ENCODE data around the gene SLC25A39. TPM values are rescaled to one million over a fixed set of nuclear protein-coding genes. Genes with fewer than 3 reads are reported as not detected.

SLC25A39 gene
- total and polyA plus RNA-seq, 2 of the 4 experiments (the other 2 are of a cell fraction): 49.1 to 99.7 TPM

DNA sequence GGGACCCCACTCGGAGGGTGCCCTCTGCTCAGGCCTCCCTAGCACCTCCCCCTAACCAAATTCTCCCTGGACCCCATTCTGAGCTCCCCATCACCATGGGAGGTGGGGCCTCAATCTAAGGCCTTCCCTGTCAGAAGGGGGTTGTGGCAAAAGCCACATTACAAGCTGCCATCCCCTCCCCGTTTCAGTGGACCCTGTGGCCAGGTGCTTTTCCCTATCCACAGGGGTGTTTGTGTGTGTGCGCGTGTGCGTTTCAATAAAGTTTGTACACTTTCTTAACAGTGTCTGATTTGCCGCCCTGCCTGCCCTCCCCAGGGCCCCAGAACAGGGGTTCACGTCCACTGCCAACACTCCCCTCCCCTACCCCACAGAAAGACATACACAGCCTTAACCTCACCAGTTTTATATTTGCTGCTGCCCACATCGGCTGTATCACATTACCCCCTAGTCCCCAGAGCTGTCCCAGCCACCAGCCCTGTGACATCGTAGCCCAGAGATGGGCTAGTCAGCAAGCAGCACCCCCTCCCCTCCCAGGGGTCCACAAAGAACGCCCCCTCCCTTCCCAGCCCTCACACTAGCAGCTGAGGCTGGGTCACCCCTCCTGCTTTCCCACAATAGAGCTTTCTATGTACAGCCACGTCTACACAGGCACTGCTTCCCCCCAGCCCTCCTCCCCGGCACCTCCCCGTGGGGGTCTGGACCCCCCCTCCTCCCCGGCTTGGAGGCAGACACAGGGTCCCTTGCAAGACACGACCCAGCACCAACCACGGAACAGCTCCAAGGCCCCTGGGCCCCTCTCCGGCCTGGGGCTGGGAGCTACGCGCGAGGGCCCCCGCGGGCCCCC, 28.4 kb upstream of the SLC25A39 start:
- Histone ChIP-seq H3K9me3 (ENCODE audit: control insufficient read depth, insufficient read depth, low read length) (no peaks in the 10 kb centered on the region), H3K4me3 (ENCODE audit: insufficient read depth, low read depth, low read length) (no peak overlapping the region), H4K20me1 (ENCODE audit: insufficient read depth, low read length) (peaks cover 16% of the 10 kb centered on the region; the same call in 1 of the 2 replicates), H2BK120ac (ENCODE audit: low read depth, low read length) (no peak overlapping the region), H3K79me1 (ENCODE audit: low read depth in 1 of 2, low read length in 2 of 2) (peaks cover 0 to 13% of the 10 kb centered on the region in 2 experiments; a peak in 1 of 4 replicates), H3K27ac (ENCODE audit: insufficient read depth, low read length) (no peak overlapping the region), H2AK9ac (replicated peaks; ENCODE audit: low read depth, low read length, poor library complexity) (no peak overlapping the region), H2BK20ac (ENCODE audit: low read depth, low read length) (no peak overlapping the region), H2BK5ac (ENCODE audit: low read depth, low read length, poor library complexity, severe bottlenecking) (no peak overlapping the region), H2AK5ac (ENCODE audit: low read depth, low read length) (no peak overlapping the region), H3K4me2 (ENCODE audit: low read depth, low read length) (no peak overlapping the region), H2BK15ac (ENCODE audit: low read depth, low read length) (no peak overlapping the region), H3K56ac (ENCODE audit: extremely low read depth, insufficient read depth, low read length) (no peak overlapping the region), H4K8ac (ENCODE audit: low read depth in 2 of 2, low read length in 2 of 2) (no peak overlapping the region), H3K9ac (ENCODE audit: low read depth, low read length) (no peak overlapping the region), H3K36me3 (ENCODE audit: control insufficient read depth, insufficient read depth, low read length) (peaks cover 43% of the 10 kb centered on the region), H3K4me1 (ENCODE audit: control insufficient read depth, insufficient read depth, low read length) (no peaks in the 10 kb centered on the region), H3K23ac (ENCODE audit: low read depth, low read length) (no peak overlapping the region), H3K9me1 (ENCODE audit: insufficient read depth, low read length) (no peaks in the 10 kb centered on the region), H3K27me3 (ENCODE audit: control insufficient read depth, insufficient read depth, low read length) (no peaks in the 10 kb centered on the region), H3K4ac (ENCODE audit: low read depth, low read length) (no peak overlapping the region), H3K14ac (replicated peaks; ENCODE audit: low read depth, low read length) (no peak overlapping the region), H3K18ac (ENCODE audit: low read depth, low read length) (no peak overlapping the region), H4K91ac (ENCODE audit: insufficient read depth, low read depth, low read length) (no peak overlapping the region), H4K5ac (ENCODE audit: low read depth, low read length) (no peak overlapping the region), H2AFZ (replicated peaks; ENCODE audit: low read length, poor library complexity) (no peak overlapping the region)
- no peak for DNase-seq
- TF ChIP-seq SMC3 (IDR thresholded peaks at IDR 0.05; ENCODE audit: low read depth, low read length) (no peak), MAFK (IDR thresholded peaks at IDR 0.05; ENCODE audit: low read depth, low read length) (no peak), BHLHE40 (IDR thresholded peaks at IDR 0.05; ENCODE audit: low read depth, low read length) (no peak), ELK1 (IDR thresholded peaks at IDR 0.05; ENCODE audit: borderline replicate concordance, low read depth, low read length) (no peak), CEBPB (IDR thresholded peaks at IDR 0.05; ENCODE audit: low read depth, low read length) (no peak), MXI1 (IDR thresholded peaks at IDR 0.05; ENCODE audit: borderline replicate concordance, low read depth, low read length) (no peak)
- dilution Hi-C loops (cut with HindIII; ENCODE audit: low sequenced_read_pairs, unreplicated experiment): no loop called here
- BruUV-seq (replicated peaks): no TSS peak
- in situ Hi-C loops (cut with MboI; ENCODE audit: low sequenced_read_pairs): no loop called here
- WGBS, 2 experiments (ENCODE audit: extremely low coverage in 2 of 2, insufficient read length in 1 of 2): 53% methylated on average over 8 of the region's 22 CpGs; no CpG with 5 or more reads in 1 of the 2 experiments
- intact Hi-C loops (cut with micrococcal nuclease): no loop called here
- ChIA-PET CTCF (interaction anchor here (1.5 kb wide), 1 partner anchor 10 kb away, joined by 4 read pairs; the partner anchor contains the start of gene FAM171A2), POLR2A (ENCODE audit: unreplicated experiment) (no interaction called here)
- no peak for ATAC-seq (ENCODE audit: low read depth)

All from IMR-90 (cell line).